MM.1S (cell line): Measurements from ENCODE around the gene DUSP7.

Experiments used
- DNase-seq: peaks from one replicate; pipeline ENCODE4 v3.0.0-alpha.2; 2015
- H2AFZ ChIP-seq: fragments of 300-600 bp; sonication (generic); 2 replicates; pipeline ENCODE4 v1.6.0; 2016; ENCODE audit warnings: antibody characterized with exemption, low read length
- H3F3A ChIP-seq: fragments of 300-600 bp; sonication (generic); 2 replicates; pipeline ENCODE4 v1.6.1; 2016; ENCODE audit warnings: mild to moderate bottlenecking, antibody characterized with exemption, low read length, moderate library complexity, mixed read lengths; ENCODE audit not compliant: insufficient read depth
- H3K27ac ChIP-seq: fragments of 300-600 bp; sonication (generic); 2 replicates; pipeline ENCODE4 v1.5.1; 2016; ENCODE audit warnings: mild to moderate bottlenecking, low read length
- H3K27me3 ChIP-seq: fragments of 300-600 bp; sonication (generic); replicated peaks from 2 replicates; pipeline ENCODE4 v1.6.0; 2016; ENCODE audit warnings: low read length; ENCODE audit not compliant: insufficient read depth
- H3K36me3 ChIP-seq: fragments of 300-600 bp; sonication (generic); replicated peaks from 2 replicates; pipeline ENCODE4 v1.6.1; 2016; ENCODE audit warnings: mild to moderate bottlenecking, low read length, mixed read lengths; ENCODE audit not compliant: insufficient read depth
- H3K4me1 ChIP-seq: fragments of 300-600 bp; sonication (generic); 2 replicates; pipeline ENCODE4 v1.6.1; 2016; ENCODE audit warnings: low read length, mixed read lengths
- H3K4me2 ChIP-seq: fragments of 300-600 bp; sonication (generic); 2 replicates; pipeline ENCODE4 v1.6.0; 2016; ENCODE audit warnings: low read depth, low read length
- H3K4me3 ChIP-seq: fragments of 300-600 bp; sonication (generic); 2 replicates; pipeline ENCODE4 v1.5.1; 2016; ENCODE audit warnings: low read length, mixed read lengths
- H3K79me2 ChIP-seq: fragments of 300-600 bp; sonication (generic); 2 replicates; pipeline ENCODE4 v1.6.1; 2016; ENCODE audit warnings: mixed run types, low read length, mixed read lengths
- H3K9ac ChIP-seq: fragments of 300-600 bp; sonication (generic); 2 replicates; pipeline ENCODE4 v1.6.1; 2016; ENCODE audit warnings: low read length, mixed read lengths
- H3K9me2 ChIP-seq: fragments of 300-600 bp; sonication (generic); replicated peaks from 2 replicates; pipeline ENCODE4 v1.6.1; 2016; ENCODE audit warnings: mild to moderate bottlenecking, low read length, mixed read lengths; ENCODE audit not compliant: insufficient read depth
- H3K9me3 ChIP-seq: fragments of 300-600 bp; sonication (generic); replicated peaks from 2 replicates; pipeline ENCODE4 v1.6.1; 2016; ENCODE audit warnings: mild to moderate bottlenecking, low read length, mixed read lengths; ENCODE audit not compliant: insufficient read depth
- H4K20me1 ChIP-seq: fragments of 300-600 bp; sonication (generic); 2 replicates; pipeline ENCODE4 v1.6.1; 2016; ENCODE audit warnings: mild to moderate bottlenecking, low read length, moderate library complexity, mixed read lengths; ENCODE audit not compliant: insufficient read depth
- EZH2 ChIP-seq: fragments of 300-600 bp; sonication (generic); optimal IDR thresholded peaks from 2 replicates; pipeline ENCODE3; 2017; ENCODE audit warnings: low read depth, mild to moderate bottlenecking, antibody characterized with exemption, low read length, mixed read lengths
- EZH2phosphoT487 ChIP-seq: fragments of 300-600 bp; sonication (generic); IDR thresholded peaks from 2 replicates; pipeline ENCODE4 v1.6.1; 2018; ENCODE audit warnings: antibody characterized with exemption, low read length
- TF ChIP-seq, protein P1 (sequence below): fragments of 300-600 bp; sonication (generic); IDR thresholded peaks from 2 replicates; pipeline ENCODE4 v1.5.1; 2016; ENCODE audit warnings: antibody characterized with exemption, low read length, mixed read lengths

The DUSP7 gene

GRCh38 chr3:52020796-52021195, 35.6 kb downstream of the DUSP7 start:
- no peak overlapping the region for H3K9ac ChIP-seq
- no peak overlapping the region for H3K4me2 ChIP-seq
- H3K9me2 ChIP-seq = no peaks in the 10 kb centered on the region
- H2AFZ ChIP-seq = no peak overlapping the region
- DNase-seq = no peak
- no peaks in the 10 kb centered on the region for H3K9me3 ChIP-seq
- no peaks in the 10 kb centered on the region for H4K20me1 ChIP-seq
- H3K36me3 ChIP-seq = no peaks in the 10 kb centered on the region
- no peak overlapping the region for H3K27ac ChIP-seq
- no peak for TF ChIP-seq EZH2phosphoT487
- TF ChIP-seq EZH2 = no peak
- TF ChIP-seq, protein P1, sequence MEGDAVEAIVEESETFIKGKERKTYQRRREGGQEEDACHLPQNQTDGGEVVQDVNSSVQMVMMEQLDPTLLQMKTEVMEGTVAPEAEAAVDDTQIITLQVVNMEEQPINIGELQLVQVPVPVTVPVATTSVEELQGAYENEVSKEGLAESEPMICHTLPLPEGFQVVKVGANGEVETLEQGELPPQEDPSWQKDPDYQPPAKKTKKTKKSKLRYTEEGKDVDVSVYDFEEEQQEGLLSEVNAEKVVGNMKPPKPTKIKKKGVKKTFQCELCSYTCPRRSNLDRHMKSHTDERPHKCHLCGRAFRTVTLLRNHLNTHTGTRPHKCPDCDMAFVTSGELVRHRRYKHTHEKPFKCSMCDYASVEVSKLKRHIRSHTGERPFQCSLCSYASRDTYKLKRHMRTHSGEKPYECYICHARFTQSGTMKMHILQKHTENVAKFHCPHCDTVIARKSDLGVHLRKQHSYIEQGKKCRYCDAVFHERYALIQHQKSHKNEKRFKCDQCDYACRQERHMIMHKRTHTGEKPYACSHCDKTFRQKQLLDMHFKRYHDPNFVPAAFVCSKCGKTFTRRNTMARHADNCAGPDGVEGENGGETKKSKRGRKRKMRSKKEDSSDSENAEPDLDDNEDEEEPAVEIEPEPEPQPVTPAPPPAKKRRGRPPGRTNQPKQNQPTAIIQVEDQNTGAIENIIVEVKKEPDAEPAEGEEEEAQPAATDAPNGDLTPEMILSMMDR = no peak
- no peaks in the 10 kb centered on the region for H3K27me3 ChIP-seq
- no peaks in the 10 kb centered on the region for H3K79me2 ChIP-seq
- no peaks in the 10 kb centered on the region for H3F3A ChIP-seq
- no peak overlapping the region for H3K4me3 ChIP-seq
- no peaks in the 10 kb centered on the region for H3K4me1 ChIP-seq

DNA sequence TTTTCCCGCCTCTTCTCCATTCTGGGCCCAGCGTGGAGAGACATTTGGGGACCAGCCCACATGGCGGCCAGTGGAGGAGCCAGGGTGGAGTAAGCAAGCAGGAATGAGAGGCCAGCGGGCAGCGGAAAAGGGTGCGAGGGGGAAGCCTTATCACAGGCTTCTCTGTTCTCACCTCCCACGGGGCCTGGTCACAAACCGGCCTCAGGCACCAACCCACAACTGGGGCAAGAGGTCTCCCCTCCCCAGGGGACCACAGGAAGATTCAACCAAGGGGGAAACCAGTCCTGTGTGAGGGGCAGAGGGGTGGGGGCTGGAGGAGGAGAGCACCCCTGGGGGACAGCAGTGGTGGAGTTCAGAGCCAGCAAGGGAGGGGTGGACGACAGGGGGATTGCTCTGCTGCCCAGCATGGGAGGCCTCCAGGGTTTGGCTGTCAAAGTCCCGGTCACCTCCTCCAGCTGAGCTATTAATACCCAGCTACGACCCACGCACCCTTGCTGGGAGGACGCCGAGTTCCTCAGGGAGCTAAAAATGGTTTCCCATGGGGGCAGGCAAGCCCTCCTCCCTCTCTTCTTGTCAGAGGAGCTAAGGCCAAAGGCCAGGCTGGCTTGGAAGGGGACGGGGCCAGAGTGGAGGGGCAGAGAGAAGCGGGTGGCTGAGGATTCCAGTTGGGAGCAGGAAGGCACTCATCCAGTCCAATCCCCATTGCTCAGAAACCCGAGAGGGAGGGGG, 36.9 kb downstream of the DUSP7 start:
- Histone ChIP-seq H3F3A (no peaks in the 10 kb centered on the region), H3K27me3 (no peaks in the 10 kb centered on the region), H3K27ac (no peak overlapping the region), H3K79me2 (no peaks in the 10 kb centered on the region), H3K4me2 (no peak overlapping the region), H3K9ac (no peak overlapping the region), H3K9me2 (no peaks in the 10 kb centered on the region), H3K4me1 (no peaks in the 10 kb centered on the region), H3K36me3 (no peaks in the 10 kb centered on the region), H2AFZ (no peak overlapping the region), H3K9me3 (no peaks in the 10 kb centered on the region), H3K4me3 (no peak overlapping the region), H4K20me1 (no peaks in the 10 kb centered on the region)
- TF ChIP-seq EZH2 (no peak), EZH2phosphoT487 (no peak)
- TF ChIP-seq, protein P1 = no peak
- no peak for DNase-seq

DNA sequence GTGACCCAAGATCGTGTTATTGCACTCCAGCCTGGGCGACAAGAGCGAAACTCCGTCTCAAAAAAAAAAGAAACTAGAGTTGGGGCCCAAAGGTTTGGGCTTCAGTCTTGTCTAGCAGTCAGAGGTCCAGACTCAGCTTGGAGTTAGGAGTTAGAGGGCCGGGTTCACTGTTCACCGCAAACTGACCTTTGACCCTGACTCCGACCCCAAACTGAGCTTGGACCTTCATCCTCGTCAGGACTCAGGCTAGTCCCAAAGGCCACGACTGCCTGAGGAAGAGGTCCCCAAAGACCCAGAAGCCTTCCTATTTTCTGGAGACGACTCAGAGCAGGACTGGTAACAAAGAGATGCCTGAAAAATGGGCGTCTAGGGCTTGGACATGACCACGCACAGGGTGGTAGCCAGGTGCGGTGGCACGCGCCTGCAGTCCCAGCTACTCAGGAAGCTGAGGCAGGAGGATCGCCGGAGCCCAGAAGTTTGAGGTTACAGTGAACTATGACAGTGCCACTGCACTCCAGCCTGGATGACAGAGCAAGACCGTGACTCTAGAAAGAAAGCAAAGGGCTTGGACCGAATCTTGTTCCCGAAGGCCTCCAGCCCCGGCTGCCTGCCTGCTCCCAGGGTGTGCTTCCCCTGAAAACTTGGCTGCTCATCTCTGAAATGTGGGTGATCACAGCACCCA, 37.9 kb downstream of the DUSP7 start:
- Histone ChIP-seq H3K4me1 (no peaks in the 10 kb centered on the region), H2AFZ (no peak overlapping the region), H3F3A (no peaks in the 10 kb centered on the region), H3K36me3 (no peaks in the 10 kb centered on the region), H3K79me2 (no peaks in the 10 kb centered on the region), H3K27me3 (no peaks in the 10 kb centered on the region), H3K4me2 (no peak overlapping the region), H3K27ac (no peak overlapping the region), H3K4me3 (no peak overlapping the region), H3K9me3 (no peaks in the 10 kb centered on the region), H3K9ac (no peak overlapping the region), H4K20me1 (no peaks in the 10 kb centered on the region), H3K9me2 (no peaks in the 10 kb centered on the region)
- no peak for DNase-seq
- TF ChIP-seq EZH2phosphoT487 (no peak), EZH2 (no peak)
- TF ChIP-seq, protein P1 = no peak
